Measurements from ENCODE around the gene CTNNBL1. TPM values are rescaled to one million over a fixed set of nuclear protein-coding genes. Genes with fewer than 3 reads are reported as not detected.

Gene CTNNBL1
- total and polyA plus RNA-seq, 2 of the 4 experiments (the other 2 are of a cell fraction) = 29.9 to 34.1 TPM

GRCh38 chr20:37822141-37822601 lies 128.3 kb downstream of the CTNNBL1 start:
- in situ Hi-C loops (cut with MboI; ENCODE audit: low sequenced_read_pairs) (no loop called here), dilution Hi-C loops (cut with HindIII; ENCODE audit: low sequenced_read_pairs, unreplicated experiment) (no loop called here), intact Hi-C loops (cut with micrococcal nuclease) (loop anchor here (10.0 kb wide), 2 partner anchors 173 to 203 kb away; no protein-coding TSS in a partner anchor)
- Histone ChIP-seq H3K27ac (ENCODE audit: insufficient read depth, low read length) (peak overlapping the region; percentile 42; the same call in 1 of the 2 replicates), H2BK120ac (ENCODE audit: low read depth, low read length) (peak overlapping the region; percentile 66), H4K8ac (ENCODE audit: low read depth in 2 of 2, low read length in 2 of 2) (peak overlapping the region; percentile 12 to 60; a peak in 2 of 4 replicates), H2BK15ac (ENCODE audit: low read depth, low read length) (no peak overlapping the region), H4K20me1 (ENCODE audit: insufficient read depth, low read length) (no peaks in the 10 kb centered on the region), H3K4me3 (ENCODE audit: insufficient read depth, low read depth, low read length) (no peak overlapping the region), H2BK5ac (ENCODE audit: low read depth, low read length, poor library complexity, severe bottlenecking) (peak overlapping the region; percentile 81), H3K9ac (ENCODE audit: low read depth, low read length) (no peak overlapping the region), H3K79me1 (ENCODE audit: low read depth in 1 of 2, low read length in 2 of 2) (peaks cover 3 to 16% of the 10 kb centered on the region in 2 experiments), H2AK5ac (ENCODE audit: low read depth, low read length) (no peak overlapping the region), H2AK9ac (replicated peaks; ENCODE audit: low read depth, low read length, poor library complexity) (no peak overlapping the region), H2BK20ac (ENCODE audit: low read depth, low read length) (peak overlapping the region; percentile 73), H3K4me2 (ENCODE audit: low read depth, low read length) (peak overlapping the region; percentile 24), H4K91ac (ENCODE audit: insufficient read depth, low read depth, low read length) (peak overlapping the region; percentile 51; the same call in 1 of the 2 replicates), H4K5ac (ENCODE audit: low read depth, low read length) (no peak overlapping the region; the same call in 1 of the 2 replicates), H3K56ac (ENCODE audit: extremely low read depth, insufficient read depth, low read length) (peak overlapping the region; percentile 61; the same call in 1 of the 2 replicates), H2AFZ (replicated peaks; ENCODE audit: low read length, poor library complexity) (peak overlapping the region; percentile 67), H3K9me3 (ENCODE audit: control insufficient read depth, insufficient read depth, low read length) (no peaks in the 10 kb centered on the region), H3K14ac (replicated peaks; ENCODE audit: low read depth, low read length) (peak overlapping the region; percentile 73), H3K18ac (ENCODE audit: low read depth, low read length) (peak overlapping the region; percentile 48; the same call in 1 of the 2 replicates), H3K4ac (ENCODE audit: low read depth, low read length) (peak overlapping the region; percentile 68; the same call in 1 of the 2 replicates), H3K9me1 (ENCODE audit: insufficient read depth, low read length) (peaks cover 10% of the 10 kb centered on the region; the same call in 1 of the 2 replicates), H3K4me1 (ENCODE audit: control insufficient read depth, insufficient read depth, low read length) (peaks cover 8% of the 10 kb centered on the region), H3K23ac (ENCODE audit: low read depth, low read length) (peak overlapping the region; percentile 87), H3K27me3 (ENCODE audit: control insufficient read depth, insufficient read depth, low read length) (no peaks in the 10 kb centered on the region), H3K36me3 (ENCODE audit: control insufficient read depth, insufficient read depth, low read length) (no peaks in the 10 kb centered on the region)
- DNase-seq (peak; percentile 91), ATAC-seq (ENCODE audit: low read depth) (peak; percentile 93)
- POLR2A ChIA-PET (ENCODE audit: unreplicated experiment) = no interaction called here
- CTCF ChIA-PET = interaction anchor here (0.6 to 1.6 kb wide), 4 partner anchors 14 to 258 kb away, joined by 3 to 5 read pairs (median 3); no protein-coding TSS in a partner anchor
- no TSS peak for BruUV-seq (replicated peaks)
- WGBS, 2 experiments (ENCODE audit: extremely low coverage in 2 of 2, insufficient read length in 1 of 2) = 0% methylated on average over 1 of the region's 6 CpGs; no CpG with 5 or more reads in 1 of the 2 experiments
- TF ChIP-seq RFX5 (IDR thresholded peaks at IDR 0.05; ENCODE audit: low read depth, low read length) (no peak), FOS (IDR thresholded peaks at IDR 0.05; ENCODE audit: low read depth, low read length) (no peak), CHD1 (IDR thresholded peaks at IDR 0.05; ENCODE audit: low read depth, low read length) (no peak), MAZ (IDR thresholded peaks at IDR 0.05; ENCODE audit: borderline replicate concordance, low read depth, low read length) (0 out of 2 replicates have a peak, but pooled peaks have one; percentile 29), NFE2L2 (IDR thresholded peaks at IDR 0.05; ENCODE audit: low read depth, low read length) (no peak), CEBPB (IDR thresholded peaks at IDR 0.05; ENCODE audit: low read depth, low read length) (peak; percentile 37; the same call in 1 of the 2 replicates), SMC3 (IDR thresholded peaks at IDR 0.05; ENCODE audit: low read depth, low read length) (no peak), CTCF (conservative IDR thresholded peaks at IDR 0.05; ENCODE audit: low read depth, low read length) (no peak), POLR2A (IDR thresholded peaks at IDR 0.05; ENCODE audit: low read depth, low read length) (no peak), MAFK (IDR thresholded peaks at IDR 0.05; ENCODE audit: low read depth, low read length) (no peak), RAD21 (IDR thresholded peaks at IDR 0.05; ENCODE audit: low read length) (peak; percentile 19; the same call in 1 of the 2 replicates), RCOR1 (IDR thresholded peaks at IDR 0.05; ENCODE audit: insufficient replicate concordance, low read length) (peak; percentile 59), ELK1 (IDR thresholded peaks at IDR 0.05; ENCODE audit: borderline replicate concordance, low read depth, low read length) (no peak), USF2 (IDR thresholded peaks at IDR 0.05; ENCODE audit: low read depth, low read length) (no peak), BHLHE40 (IDR thresholded peaks at IDR 0.05; ENCODE audit: low read depth, low read length) (no peak)
